ENCODE data around the gene CBR3. TPM values are rescaled to one million over a fixed set of nuclear protein-coding genes. Genes with fewer than 3 reads are reported as not detected.

CBR3 gene
- total and polyA plus RNA-seq, 2 of the 13 experiments (the other 11 are each of a cell fraction or from before 2014, with no cell fraction given), result not detected

- TF ChIP-seq SMAD3 (CRISPR knock-in tag; IDR thresholded peaks at IDR 0.05), result 0 out of 2 replicates have a peak, but pooled peaks have one; percentile 13
- no peak for TF ChIP-seq DDIT3 (CRISPR knock-in tag; IDR thresholded peaks at IDR 0.05)
- no peak for TF ChIP-seq NFKB2 (CRISPR knock-in tag; IDR thresholded peaks at IDR 0.05; ENCODE audit: borderline replicate concordance)
- TF ChIP-seq FOXC1 (CRISPR knock-in tag; IDR thresholded peaks at IDR 0.05; ENCODE audit: borderline replicate concordance), result no peak
- no peak for TF ChIP-seq RCOR2 (CRISPR knock-in tag; IDR thresholded peaks at IDR 0.05)
- TF ChIP-seq RELA (CRISPR knock-in tag; IDR thresholded peaks at IDR 0.05), result no peak
- no peak for TF ChIP-seq KLF11 (CRISPR knock-in tag; IDR thresholded peaks at IDR 0.05)
- TF ChIP-seq FIP1L1 (IDR thresholded peaks at IDR 0.05; ENCODE audit: borderline replicate concordance, insufficient read depth, low read depth, low read length), result no peak
- no peak for TF ChIP-seq GATA4 (IDR thresholded peaks at IDR 0.05; ENCODE audit: borderline replicate concordance, low read depth)
- peak; percentile 28 for TF ChIP-seq SAP130 (CRISPR knock-in tag; IDR thresholded peaks at IDR 0.05; ENCODE audit: low read depth)
- no peak for TF ChIP-seq HOXD1 (CRISPR knock-in tag; IDR thresholded peaks at IDR 0.05)
- peak; percentile 87 for TF ChIP-seq FOXO1 (CRISPR knock-in tag; IDR thresholded peaks at IDR 0.05)
- no peak for TF ChIP-seq TOPORS (CRISPR knock-in tag; IDR thresholded peaks at IDR 0.05)
- TF ChIP-seq ZEB1 (IDR thresholded peaks at IDR 0.05; ENCODE audit: insufficient replicate concordance, low read depth), result peak; percentile 77
- TF ChIP-seq SUZ12 (IDR thresholded peaks at IDR 0.05; ENCODE audit: low read depth, low read length), result no peak
- TF ChIP-seq ZNF644 (CRISPR knock-in tag; IDR thresholded peaks at IDR 0.05; ENCODE audit: low read depth), result no peak
- TF ChIP-seq ZNF510 (CRISPR knock-in tag; IDR thresholded peaks at IDR 0.05; ENCODE audit: low read depth), result no peak
- no peak for TF ChIP-seq ZNF773 (CRISPR knock-in tag; IDR thresholded peaks at IDR 0.05; ENCODE audit: borderline replicate concordance)
- TF ChIP-seq ZNF460 (CRISPR knock-in tag; IDR thresholded peaks at IDR 0.05; ENCODE audit: borderline replicate concordance), result 0 out of 2 replicates have a peak, but pooled peaks have one; percentile 7
- no peak for TF ChIP-seq ZBTB44 (CRISPR knock-in tag; IDR thresholded peaks at IDR 0.05)
- no peak for TF ChIP-seq ZSCAN31 (CRISPR knock-in tag; IDR thresholded peaks at IDR 0.05; ENCODE audit: low read depth)
- no peak for TF ChIP-seq MEIS1 (CRISPR knock-in tag; IDR thresholded peaks at IDR 0.05; ENCODE audit: borderline replicate concordance)
- TF ChIP-seq PHF20 (CRISPR knock-in tag; IDR thresholded peaks at IDR 0.05), result no peak
- TF ChIP-seq PBX3 (CRISPR knock-in tag; IDR thresholded peaks at IDR 0.05; ENCODE audit: borderline replicate concordance), result no peak
- no peak for TF ChIP-seq MIER2 (CRISPR knock-in tag; IDR thresholded peaks at IDR 0.05)
- TF ChIP-seq ZC3H13 (CRISPR knock-in tag; IDR thresholded peaks at IDR 0.05), result no peak
- no peak for TF ChIP-seq BCL6 (CRISPR knock-in tag; IDR thresholded peaks at IDR 0.05)
- no peak for TF ChIP-seq ESRRA (CRISPR knock-in tag; IDR thresholded peaks at IDR 0.05; ENCODE audit: low read depth)
- no peak for TF ChIP-seq AGO1 (IDR thresholded peaks at IDR 0.05; ENCODE audit: low read depth, low read length, poor library complexity, severe bottlenecking)
- TF ChIP-seq POLR2G (IDR thresholded peaks at IDR 0.05; ENCODE audit: low read depth, low read length), result 0 out of 2 replicates have a peak, but pooled peaks have one; percentile 30
These were observed 21.0 kb upstream of the CBR3 start (continued) for GRCh38 chr21:36113647-36114428.
